ENCODE measurements around the gene RFNG.

DNA sequence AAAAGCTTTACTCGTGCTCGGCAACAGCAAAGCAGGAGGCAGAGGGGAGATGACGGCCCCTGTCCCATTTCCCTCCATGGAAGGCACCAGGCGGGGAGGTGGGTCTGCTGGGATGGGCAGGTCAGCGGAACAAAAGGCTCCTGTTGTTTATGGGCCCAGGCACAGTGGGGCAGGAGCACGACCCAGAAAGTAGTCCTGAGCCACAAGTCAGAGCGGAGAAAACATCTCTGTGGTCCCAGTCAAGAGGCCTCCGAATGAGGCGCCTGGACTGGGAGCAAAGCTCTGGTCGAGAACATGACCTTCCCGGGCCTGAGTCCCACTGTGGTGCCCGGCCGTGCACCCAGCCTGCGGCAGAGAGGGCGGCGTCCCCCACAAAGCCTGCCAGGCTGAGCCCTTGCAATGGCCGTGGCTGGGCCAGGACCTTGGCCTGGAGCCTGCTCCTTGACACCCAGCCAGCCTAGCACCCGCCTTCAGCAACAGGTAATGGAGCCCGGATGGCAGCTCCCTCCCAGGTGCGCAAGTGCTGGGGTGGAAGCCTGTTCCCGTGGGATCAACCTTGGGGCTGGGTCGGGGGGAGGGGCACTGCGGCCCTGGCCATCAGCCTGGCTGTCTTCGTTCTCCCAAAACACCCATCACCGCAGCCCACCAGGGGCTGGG, 3.6 kb downstream of the RFNG start:
- no peak for TF ChIP-seq POLR2AphosphoS5 (IDR thresholded peaks at IDR 0.05; ENCODE audit: borderline replicate concordance, low read depth, low read length)
- TF ChIP-seq EZH2 (IDR thresholded peaks at IDR 0.05): no peak
- TF ChIP-seq FOXP2 (optimal IDR thresholded peaks at IDR 0.05; ENCODE audit: control extremely low read depth, extremely low read length, insufficient read depth): no peak

Data from SK-N-MC (cell line).